ENCODE data around the gene SARS1.

DNA sequence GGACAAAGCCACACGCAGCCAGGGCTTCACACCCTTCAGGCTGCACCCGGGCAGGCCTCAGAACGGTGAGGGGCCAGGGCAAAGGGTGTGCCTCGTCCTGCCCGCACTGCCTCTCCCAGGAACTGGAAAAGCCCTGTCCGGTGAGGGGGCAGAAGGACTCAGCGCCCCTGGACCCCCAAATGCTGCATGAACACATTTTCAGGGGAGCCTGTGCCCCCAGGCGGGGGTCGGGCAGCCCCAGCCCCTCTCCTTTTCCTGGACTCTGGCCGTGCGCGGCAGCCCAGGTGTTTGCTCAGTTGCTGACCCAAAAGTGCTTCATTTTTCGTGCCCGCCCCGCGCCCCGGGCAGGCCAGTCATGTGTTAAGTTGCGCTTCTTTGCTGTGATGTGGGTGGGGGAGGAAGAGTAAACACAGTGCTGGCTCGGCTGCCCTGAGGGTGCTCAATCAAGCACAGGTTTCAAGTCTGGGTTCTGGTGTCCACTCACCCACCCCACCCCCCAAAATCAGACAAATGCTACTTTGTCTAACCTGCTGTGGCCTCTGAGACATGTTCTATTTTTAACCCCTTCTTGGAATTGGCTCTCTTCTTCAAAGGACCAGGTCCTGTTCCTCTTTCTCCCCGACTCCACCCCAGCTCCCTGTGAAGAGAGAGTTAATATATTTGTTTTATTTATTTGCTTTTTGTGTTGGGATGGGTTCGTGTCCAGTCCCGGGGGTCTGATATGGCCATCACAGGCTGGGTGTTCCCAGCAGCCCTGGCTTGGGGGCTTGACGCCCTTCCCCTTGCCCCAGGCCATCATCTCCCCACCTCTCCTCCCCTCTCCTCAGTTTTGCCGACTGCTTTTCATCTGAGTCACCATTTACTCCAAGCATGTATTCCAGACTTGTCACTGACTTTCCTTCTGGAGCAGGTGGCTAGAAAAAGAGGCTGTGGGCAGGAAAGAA, 61.1 kb downstream of the SARS1 start:
- no peak for TF ChIP-seq EZH2 (IDR thresholded peaks at IDR 0.05; ENCODE audit: insufficient read depth, poor library complexity, severe bottlenecking)
- no peak for TF ChIP-seq EZH2phosphoT487 (IDR thresholded peaks at IDR 0.05; ENCODE audit: insufficient read depth, low read depth)
